ENCODE results near the gene PLET1.

Gene PLET1, protein sequence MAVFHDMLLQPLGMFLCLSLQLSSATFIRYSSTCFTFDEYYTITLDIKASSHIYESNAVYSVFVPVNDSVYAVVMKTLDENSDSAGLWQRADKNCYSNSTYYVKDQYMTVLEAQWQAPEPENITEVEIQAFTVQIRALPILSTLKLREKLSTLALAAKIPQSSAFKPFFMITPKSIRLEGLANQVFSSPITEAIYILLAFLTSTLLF

DNA sequence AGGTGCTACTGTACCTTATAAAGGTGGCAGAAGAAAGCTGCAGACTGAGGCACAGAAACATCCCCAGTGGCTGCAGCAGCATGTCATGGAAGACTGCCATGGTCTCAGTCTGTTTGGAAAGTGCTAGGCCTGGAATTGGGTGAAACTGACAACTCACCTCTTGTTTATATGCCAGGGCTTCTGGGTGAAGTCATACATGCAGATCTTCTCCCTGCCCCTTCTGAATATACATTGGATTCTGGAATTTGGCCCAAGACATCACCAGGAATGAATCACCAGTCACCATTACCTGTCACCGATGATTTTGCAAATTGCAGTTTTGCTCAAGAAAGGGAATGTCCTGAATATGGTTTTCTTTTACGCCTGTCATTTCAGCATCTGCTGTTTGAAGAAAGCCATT, at the start of gene PLET1:
Gene PLET1 (minus strand): TSS at position 371 of the 400 bp plus-strand sequence. CDS start 271 bp downstream, at position 100.
- no peak for DNase-seq

GRCh38 chr11:112310419-112310818, 49.8 kb upstream of the PLET1 start:
- no peak for DNase-seq

DNA sequence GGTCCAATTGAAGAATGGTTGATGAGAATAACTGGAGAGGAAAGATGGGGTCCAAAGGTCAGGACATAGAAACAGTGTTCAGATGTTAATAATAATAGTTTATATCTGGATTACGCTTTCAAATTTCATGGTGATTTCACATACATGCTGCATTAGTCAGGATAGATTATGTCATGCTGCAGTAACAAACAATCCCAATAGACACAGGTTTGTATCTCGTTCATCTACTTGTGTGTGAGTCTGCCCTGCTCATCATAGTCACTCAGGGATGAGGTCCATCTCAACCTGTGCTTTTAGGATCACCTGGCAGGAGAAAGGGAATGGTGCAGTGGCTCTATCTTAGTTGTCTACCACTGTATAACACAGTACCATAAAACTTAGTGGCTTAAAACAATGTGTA, 48.0 kb upstream of the PLET1 start:
- no peak for DNase-seq

- DNase-seq, result no peak
Measured at GRCh38 chr11:112307616-112308015, 47.0 kb upstream of the PLET1 start.

GRCh38 chr11:112306230-112306629, 45.6 kb upstream of the PLET1 start:
- no peak for DNase-seq

DNA sequence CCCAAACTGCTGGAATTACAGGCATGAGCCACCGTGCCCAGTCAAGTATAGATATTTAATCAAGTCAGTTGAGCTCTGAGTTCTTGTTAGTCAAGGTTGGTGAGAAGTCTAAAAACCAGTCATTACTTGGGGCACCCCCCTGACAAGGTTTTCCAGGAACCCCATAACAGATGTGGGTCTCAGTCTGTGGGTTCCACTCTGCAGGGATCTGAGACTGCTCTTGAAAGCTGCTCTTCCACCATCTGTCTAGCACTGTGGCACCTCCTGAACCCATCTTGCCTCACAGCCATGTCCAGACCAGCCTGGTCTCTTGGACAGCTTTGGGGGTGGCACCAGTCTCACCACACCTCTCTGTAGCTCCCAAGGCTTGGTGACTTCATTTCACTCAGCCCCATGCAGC, 44.3 kb upstream of the PLET1 start:
- no peak for DNase-seq

DNA sequence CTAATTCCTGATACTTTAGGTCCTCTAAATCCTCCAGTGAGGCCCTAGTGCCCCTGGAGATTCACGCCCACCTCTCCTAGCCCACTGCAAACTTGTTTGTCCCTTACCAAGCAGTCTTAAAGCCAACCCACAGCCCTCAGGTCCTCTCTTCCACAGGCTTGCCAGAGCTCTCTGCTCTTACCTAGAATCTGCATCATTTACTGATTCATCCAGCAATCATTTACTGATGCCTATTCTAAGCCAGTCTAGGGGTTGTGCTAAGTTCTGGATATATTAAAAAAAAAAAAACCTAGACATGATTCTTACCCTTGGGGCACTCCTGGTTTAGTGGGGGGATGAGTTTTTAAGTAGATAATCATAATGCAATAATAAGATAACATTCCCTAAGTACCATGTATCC, 43.0 kb upstream of the PLET1 start:
- DNase-seq, result no peak

DNA sequence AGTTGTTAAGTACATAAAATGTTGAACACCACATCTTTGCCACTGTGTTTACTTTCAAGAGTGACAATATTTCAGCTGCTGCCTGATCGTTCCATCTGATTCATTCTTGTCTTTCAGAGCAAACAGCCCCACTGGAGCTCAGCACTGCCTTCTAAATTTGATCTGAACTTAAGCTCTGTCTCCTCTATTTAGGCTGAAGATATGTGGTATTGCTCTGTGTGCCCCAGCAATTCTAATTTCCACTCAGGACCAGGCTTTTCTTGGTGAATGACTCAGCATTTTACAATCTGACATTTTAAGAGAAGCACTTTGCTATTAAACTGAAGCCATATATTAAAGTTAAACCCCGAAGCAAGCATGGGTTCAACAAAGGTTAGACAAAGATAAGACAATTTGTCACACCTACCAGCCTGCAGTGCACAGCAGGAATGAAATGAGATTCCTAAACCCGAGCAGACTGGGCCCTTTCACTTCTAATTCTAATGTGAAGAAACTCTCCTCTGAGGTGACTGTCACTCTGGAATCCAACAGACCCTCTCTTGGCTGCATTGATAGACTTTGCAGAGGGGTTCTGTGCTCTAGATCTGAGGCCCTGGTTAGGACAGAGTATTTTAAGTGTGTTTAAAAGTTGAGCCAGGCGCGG, 41.7 kb upstream of the PLET1 start:
- DNase-seq, result no peak

GRCh38 chr11:112300094-112300786, 39.6 kb upstream of the PLET1 start:
- DNase-seq, result no peak

DNA sequence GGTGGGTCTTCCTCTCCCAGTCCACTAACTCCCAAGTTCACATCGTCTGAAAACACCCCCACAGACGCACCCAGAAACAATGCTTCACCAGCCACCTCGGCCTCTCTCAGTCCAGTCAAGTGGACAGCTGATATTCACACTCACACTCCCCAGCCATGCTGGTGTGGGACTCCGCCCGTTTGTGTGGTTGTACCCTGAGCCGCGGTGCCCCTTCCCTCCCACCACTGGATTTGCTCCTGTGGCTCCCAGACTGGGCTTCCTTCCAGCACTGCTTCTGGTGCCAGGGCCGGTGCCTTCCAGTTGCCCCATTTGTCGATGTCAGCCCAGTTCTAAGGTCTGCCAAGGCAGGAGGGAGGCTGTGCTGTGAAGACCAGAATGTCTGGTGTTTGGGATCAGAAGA, 37.9 kb upstream of the PLET1 start:
- no peak for DNase-seq

DNA sequence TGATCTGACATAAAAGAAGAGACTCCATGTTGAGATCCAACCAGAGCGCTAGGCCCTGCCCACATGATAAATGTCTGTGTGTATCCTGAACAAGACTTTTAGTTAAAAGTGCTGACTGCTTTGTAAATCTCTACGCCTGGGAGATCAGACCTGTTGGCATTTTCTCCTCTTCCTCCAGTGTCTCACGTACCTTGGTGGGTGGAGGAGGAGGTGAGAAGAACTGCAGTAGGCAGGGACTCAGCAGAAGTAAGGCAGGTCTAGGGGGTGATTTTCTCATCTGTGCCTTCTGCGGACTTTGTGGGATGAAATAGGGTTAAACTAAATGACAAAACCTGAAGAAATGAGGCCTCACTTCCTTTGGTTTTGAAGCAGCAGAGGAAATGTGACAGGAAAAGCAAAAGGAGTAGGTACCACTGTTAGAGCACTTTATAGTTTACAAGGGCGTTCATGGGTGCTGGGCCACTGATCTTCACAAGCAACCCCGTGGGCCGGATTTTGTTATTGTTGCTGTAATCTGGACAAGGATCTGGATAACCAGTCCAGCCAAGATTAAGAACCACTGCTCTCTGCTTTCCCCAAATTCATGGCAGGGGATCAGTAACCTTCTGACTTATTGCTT, 36.7 kb upstream of the PLET1 start:
- DNase-seq, result no peak

GRCh38 chr11:112296044-112296443, 35.4 kb upstream of the PLET1 start:
- no peak for DNase-seq

GRCh38 chr11:112294688-112295340, 34.2 kb upstream of the PLET1 start:
- no peak for DNase-seq

DNA sequence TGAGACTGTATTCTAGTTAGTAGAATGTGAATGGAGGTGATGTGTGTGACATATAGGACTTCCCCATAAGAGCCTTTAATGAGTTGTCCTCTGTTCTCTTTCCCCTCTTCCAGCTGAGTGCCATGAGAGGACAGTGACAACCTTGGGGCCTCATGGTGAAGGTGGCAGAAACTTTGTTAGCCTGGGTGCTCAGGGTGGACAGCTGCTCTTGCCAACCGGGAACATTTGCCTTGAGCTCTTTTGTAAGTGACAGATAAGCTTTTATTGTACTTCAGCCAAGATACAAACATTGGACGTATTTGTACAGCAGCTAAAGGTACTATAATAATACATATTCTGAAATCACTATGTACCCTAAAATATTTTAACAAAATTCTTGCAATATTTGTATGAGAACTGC, 33.0 kb upstream of the PLET1 start:
- no peak for DNase-seq

DNA sequence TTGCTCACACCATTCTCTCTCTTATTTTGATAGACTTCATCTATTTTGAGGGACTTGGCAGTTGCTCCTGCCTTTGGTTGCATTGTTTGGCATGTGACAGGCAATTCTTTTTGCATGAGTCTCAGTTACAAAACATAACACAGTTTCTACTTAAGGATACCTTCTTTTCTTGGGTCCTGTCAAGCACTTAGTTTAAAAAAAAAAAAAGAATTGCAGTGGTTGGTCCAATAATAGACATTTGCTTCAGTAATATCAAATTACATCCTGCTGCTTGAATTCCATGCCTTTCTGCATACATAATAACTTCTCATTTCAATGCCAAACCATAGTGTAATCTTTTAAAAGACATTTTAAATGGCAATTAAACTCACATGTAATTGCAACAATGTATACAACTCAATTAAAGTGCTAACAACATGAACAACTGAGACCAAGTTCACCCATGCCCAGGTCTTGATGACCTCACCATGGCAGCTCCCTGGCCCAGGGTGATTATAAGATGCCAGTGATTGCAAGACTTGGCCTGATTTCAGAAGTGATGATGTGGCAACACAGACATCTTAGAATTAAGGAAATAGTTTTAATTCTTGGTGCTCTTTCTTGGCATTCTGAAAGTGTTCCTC, 32.2 kb upstream of the PLET1 start:
- DNase-seq, result no peak

- DNase-seq, result no peak
Measured at GRCh38 chr11:112292188-112292587, 31.5 kb upstream of the PLET1 start.

DNA sequence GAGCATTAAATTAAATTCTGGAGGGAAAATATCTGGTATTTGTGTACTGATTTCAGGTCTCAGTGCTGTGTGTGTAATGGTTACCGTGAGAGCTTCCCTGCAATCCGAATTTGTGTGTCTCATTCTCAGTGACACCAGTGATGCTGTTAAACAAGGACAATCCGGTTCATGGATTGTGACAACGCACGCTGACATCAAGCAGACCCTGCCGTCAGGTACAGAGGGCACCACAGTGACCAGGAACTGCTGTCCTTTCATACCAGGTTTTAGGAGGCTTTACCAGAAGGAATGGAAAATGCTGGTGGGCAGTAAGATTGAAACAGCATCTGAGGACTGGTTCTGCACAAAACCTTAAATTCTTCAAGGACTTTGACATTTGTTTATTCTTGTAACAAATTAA, 30.5 kb upstream of the PLET1 start:
- DNase-seq, result no peak

GRCh38 chr11:112290493-112290850, 29.8 kb upstream of the PLET1 start:
- DNase-seq, result no peak

GRCh38 chr11:112289588-112290492, 29.2 kb upstream of the PLET1 start:
- DNase-seq, result peak; percentile 86

- no peak for DNase-seq
Measured at GRCh38 chr11:112288021-112288420, 27.4 kb upstream of the PLET1 start.

DNA sequence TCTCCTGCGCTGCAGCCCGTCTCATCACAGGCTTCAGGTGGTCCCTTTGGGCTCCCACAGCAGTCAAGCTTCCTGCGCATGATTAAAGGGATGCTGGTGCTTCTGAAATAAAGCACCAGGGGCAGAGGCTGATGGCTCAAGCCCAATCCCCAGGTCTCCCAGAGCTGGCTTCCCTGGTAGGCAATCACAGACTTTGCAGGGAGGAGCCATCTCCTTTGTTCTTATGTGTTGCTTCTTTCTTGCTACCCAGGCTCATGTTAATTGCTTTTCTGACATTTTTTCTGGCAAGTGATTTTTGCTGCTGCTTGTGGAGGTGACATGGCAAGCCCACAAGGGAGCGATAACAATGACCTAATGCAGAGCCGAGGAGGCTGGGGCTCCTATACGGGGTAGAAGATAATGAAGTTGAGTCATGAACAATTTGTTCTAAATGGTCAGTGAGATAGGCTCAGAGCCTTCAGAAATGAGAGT, 25.2 kb upstream of the PLET1 start:
- no peak for DNase-seq

- no peak for DNase-seq
Measured at GRCh38 chr11:112281726-112282125, 21.1 kb upstream of the PLET1 start.

All from activated CD4-positive, CD25-positive, alpha-beta regulatory T cell treated with anti-CD3 and anti-CD28 coated beads, Interleukin-2, amount 50 U/mL, for 72 hours (primary cell).